Parathyroid adenoma (tissue), 2 donors: ENCODE data around the gene ATP9B.

ENCODE experiments used
- H2AFZ ChIP-seq: fragments of 300-600 bp; sonication (generic); one replicate; pipeline ENCODE4 v1.7.0; 2017; ENCODE audit warnings: antibody characterized with exemption, mild to moderate bottlenecking
- H3K27ac ChIP-seq: fragments of 300-600 bp; sonication (generic); one replicate; pipeline ENCODE4 v1.7.0; 2017
- H3K27me3 ChIP-seq: fragments of 300-600 bp; sonication (generic); one replicate; pipeline ENCODE4 v1.7.0; 2017; ENCODE audit warnings: low read length; ENCODE audit not compliant: control insufficient read depth, insufficient read depth
- H3K36me3 ChIP-seq: fragments of 300-600 bp; sonication (generic); one replicate; pipeline ENCODE4 v1.7.0; 2017; ENCODE audit warnings: low read length; ENCODE audit not compliant: control insufficient read depth, insufficient read depth
- H3K4me1 ChIP-seq: fragments of 300-600 bp; sonication (generic); one replicate; pipeline ENCODE4 v1.7.0; 2017; ENCODE audit warnings: control low read depth
- H3K4me2 ChIP-seq: fragments of 300-600 bp; sonication (generic); one replicate; pipeline ENCODE4 v1.7.0; 2017; ENCODE audit warnings: low read length
- H3K4me3 ChIP-seq: fragments of 300-600 bp; sonication (generic); one replicate; pipeline ENCODE4 v1.7.0; 2017; ENCODE audit warnings: low read depth, low read length
- H3K79me2 ChIP-seq: fragments of 300-600 bp; sonication (generic); one replicate; pipeline ENCODE4 v1.7.0; 2017; ENCODE audit warnings: control low read depth
- H3K9ac ChIP-seq: fragments of 300-600 bp; sonication (generic); one replicate; pipeline ENCODE4 v1.7.0; 2017; ENCODE audit warnings: mild to moderate bottlenecking
- H3K9me3 ChIP-seq: fragments of 300-600 bp; sonication (generic); one replicate; pipeline ENCODE4 v1.7.0; 2017; ENCODE audit warnings: low read length; ENCODE audit not compliant: control insufficient read depth
- CTCF ChIP-seq: fragments of 300-600 bp; sonication (generic); IDR thresholded peaks from one replicate; pipeline ENCODE4 v1.7.0; 2017; ENCODE audit warnings: antibody characterized with exemption, mild to moderate bottlenecking
- donor health status: primary hyperparathyroidism.

The ATP9B gene

GRCh38 chr18:79389689-79390088 lies 320.5 kb downstream of the ATP9B start:
- H3K4me3 ChIP-seq, result no peak overlapping the region
- no peaks in the 10 kb centered on the region for H3K9me3 ChIP-seq
- H3K9ac ChIP-seq, result no peak overlapping the region
- H3K36me3 ChIP-seq, result no peaks in the 10 kb centered on the region
- peaks cover 2% of the 10 kb centered on the region for H3K4me1 ChIP-seq
- no peak overlapping the region for H2AFZ ChIP-seq
- no peaks in the 10 kb centered on the region for H3K27me3 ChIP-seq
- TF ChIP-seq CTCF, result no peak
- H3K79me2 ChIP-seq, result no peaks in the 10 kb centered on the region
- no peak overlapping the region for H3K4me2 ChIP-seq
- no peak overlapping the region for H3K27ac ChIP-seq

- H3K36me3 ChIP-seq, result no peaks in the 10 kb centered on the region
- no peaks in the 10 kb centered on the region for H3K27me3 ChIP-seq
- no peak overlapping the region for H3K4me2 ChIP-seq
- no peak for TF ChIP-seq CTCF
- H3K9me3 ChIP-seq, result no peaks in the 10 kb centered on the region
- H3K4me3 ChIP-seq, result no peak overlapping the region
- H2AFZ ChIP-seq, result no peak overlapping the region
- peaks cover 4% of the 10 kb centered on the region for H3K4me1 ChIP-seq
- no peaks in the 10 kb centered on the region for H3K79me2 ChIP-seq
- H3K9ac ChIP-seq, result no peak overlapping the region
- no peak overlapping the region for H3K27ac ChIP-seq
Measured at GRCh38 chr18:79392226-79392625, 323.0 kb downstream of the ATP9B start.

GRCh38 chr18:79393181-79393634 lies 324.0 kb downstream of the ATP9B start:
- Histone ChIP-seq H2AFZ (peak overlapping the region; percentile 61), H3K27me3 (no peaks in the 10 kb centered on the region), H3K79me2 (no peaks in the 10 kb centered on the region), H3K9me3 (no peaks in the 10 kb centered on the region), H3K4me3 (peak overlapping the region; percentile 71), H3K4me2 (peak overlapping the region; percentile 92), H3K9ac (no peak overlapping the region), H3K36me3 (no peaks in the 10 kb centered on the region), H3K27ac (peak overlapping the region; percentile 51), H3K4me1 (peaks cover 4% of the 10 kb centered on the region)
- TF ChIP-seq CTCF, result no peak

GRCh38 chr18:79393635-79394533 lies 324.7 kb downstream of the ATP9B start:
- peak overlapping the region; percentile 51 for H3K27ac ChIP-seq
- peaks cover 4% of the 10 kb centered on the region for H3K4me1 ChIP-seq
- no peak overlapping the region for H3K9ac ChIP-seq
- TF ChIP-seq CTCF, result no peak
- no peaks in the 10 kb centered on the region for H3K9me3 ChIP-seq
- no peaks in the 10 kb centered on the region for H3K27me3 ChIP-seq
- H3K4me2 ChIP-seq, result peak overlapping the region; percentile 92
- peak overlapping the region; percentile 71 for H3K4me3 ChIP-seq
- H3K36me3 ChIP-seq, result no peaks in the 10 kb centered on the region
- H3K79me2 ChIP-seq, result no peaks in the 10 kb centered on the region
- H2AFZ ChIP-seq, result peak overlapping the region; percentile 61
